ENCODE data around the gene MICAL3.
"Not testable (repeated sequence)": the region's sequence is repeated elsewhere in the genome, so short reads cannot be mapped to it uniquely, and the experiment has no call there.

The MICAL3 gene

GRCh38 chr22:17950651-17951214 lies 73.6 kb downstream of the MICAL3 start:
- no peak for DNase-seq

- DNase-seq, result no peak
These were observed 74.5 kb downstream of the MICAL3 start for GRCh38 chr22:17949642-17950473.

- no peak for DNase-seq
These were observed 76.3 kb downstream of the MICAL3 start for GRCh38 chr22:17948101-17948500.

- DNase-seq, result no peak
These were observed 77.5 kb downstream of the MICAL3 start for GRCh38 chr22:17946662-17947367.

GRCh38 chr22:17945888-17946648 lies 78.3 kb downstream of the MICAL3 start:
- no peak for DNase-seq

GRCh38 chr22:17945156-17945887 lies 79.0 kb downstream of the MICAL3 start:
- DNase-seq, result no peak

- no peak for DNase-seq
These were observed 80.1 kb downstream of the MICAL3 start for GRCh38 chr22:17944256-17944655.

GRCh38 chr22:17943533-17944249 lies 80.7 kb downstream of the MICAL3 start:
- DNase-seq, result no peak

GRCh38 chr22:17942721-17943120 lies 81.6 kb downstream of the MICAL3 start:
- DNase-seq, result no peak

- DNase-seq, result no peak
These were observed 82.6 kb downstream of the MICAL3 start for GRCh38 chr22:17941471-17942406.

GRCh38 chr22:17939579-17939978 lies 84.8 kb downstream of the MICAL3 start:
- DNase-seq, result no peak

- DNase-seq, result no peak
These were observed 85.3 kb downstream of the MICAL3 start for GRCh38 chr22:17939011-17939410.

GRCh38 chr22:17938484-17938924 lies 85.9 kb downstream of the MICAL3 start:
- DNase-seq, result no peak

- DNase-seq, result not testable (repeated sequence)
These were observed 91.9 kb downstream of the MICAL3 start for GRCh38 chr22:17932457-17932856.

- no peak for DNase-seq
These were observed 92.9 kb downstream of the MICAL3 start for GRCh38 chr22:17931400-17931825.

GRCh38 chr22:17930455-17931313 lies 93.7 kb downstream of the MICAL3 start:
- DNase-seq, result no peak

- DNase-seq, result no peak
These were observed 94.5 kb downstream of the MICAL3 start for GRCh38 chr22:17929909-17930308.

GRCh38 chr22:17928391-17928790 lies 96.0 kb downstream of the MICAL3 start:
- no peak for DNase-seq

GRCh38 chr22:17927062-17927461 lies 97.3 kb downstream of the MICAL3 start:
- no peak for DNase-seq
